HG03378 (cell line): Measurements from ENCODE around the gene AJM1.

Experiments
- ATAC-seq: cut with Tn5 transposase; IDR thresholded peaks from one replicate; pipeline ENCODE4 v1.9.1; 2021; ENCODE audit warnings: mild to moderate bottlenecking, moderate library complexity; ENCODE audit not compliant: unreplicated experiment

AJM1 gene

DNA sequence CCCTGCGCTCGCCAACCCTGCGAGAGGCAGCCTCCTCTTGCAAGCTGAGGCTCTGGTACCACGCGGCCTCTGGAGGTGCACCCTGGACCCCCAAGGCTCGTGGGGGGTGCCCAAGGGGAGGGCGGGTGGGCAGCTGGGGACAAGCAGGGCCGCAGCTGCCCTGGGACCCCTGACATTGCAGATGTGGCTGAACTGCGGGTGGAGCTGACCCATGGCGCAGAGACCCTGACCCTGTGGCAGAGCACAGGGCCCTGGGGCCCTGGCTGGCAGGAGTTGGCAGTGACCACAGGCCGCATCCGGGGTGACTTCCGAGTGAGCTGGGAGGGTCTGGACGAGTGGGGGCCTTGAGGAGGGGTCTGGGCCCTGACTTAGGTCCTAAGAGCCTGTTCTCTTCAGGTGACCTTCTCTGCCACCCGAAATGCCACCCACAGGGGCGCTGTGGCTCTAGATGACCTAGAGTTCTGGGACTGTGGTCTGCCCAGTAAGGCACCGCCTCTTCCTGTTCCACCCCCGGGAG lies 11.4 kb downstream of the AJM1 start:
- no peak for ATAC-seq

DNA sequence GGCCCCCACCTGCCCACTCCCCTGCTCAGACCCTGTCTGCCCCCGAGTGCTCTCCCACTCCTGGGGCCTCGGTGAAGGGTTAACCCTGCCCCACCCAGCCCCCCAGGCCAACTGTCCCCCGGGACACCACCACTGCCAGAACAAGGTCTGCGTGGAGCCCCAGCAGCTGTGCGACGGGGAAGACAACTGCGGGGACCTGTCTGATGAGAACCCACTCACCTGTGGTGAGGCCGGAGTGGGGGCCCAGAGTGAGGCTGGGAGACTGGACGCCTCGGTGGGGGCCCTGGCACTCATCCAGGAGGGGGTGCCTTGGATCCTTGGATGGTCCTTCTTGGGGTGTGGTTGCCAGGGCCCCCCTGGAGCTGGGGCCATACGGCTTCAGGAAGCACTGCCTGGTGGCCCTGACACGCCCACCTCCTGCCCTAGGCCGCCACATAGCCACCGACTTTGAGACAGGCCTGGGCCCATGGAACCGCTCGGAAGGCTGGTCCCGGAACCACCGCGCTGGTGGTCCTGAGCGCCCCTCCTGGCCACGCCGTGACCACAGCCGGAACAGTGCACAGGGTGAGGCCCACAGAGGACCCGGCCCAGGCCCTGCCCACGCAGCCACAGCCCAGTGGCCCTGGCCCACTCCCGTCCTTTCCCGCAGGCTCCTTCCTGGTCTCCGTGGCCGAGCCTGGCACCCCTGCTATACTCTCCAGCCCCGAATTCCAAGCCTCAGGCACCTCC lies 12.0 kb downstream of the AJM1 start:
- no peak for ATAC-seq

DNA sequence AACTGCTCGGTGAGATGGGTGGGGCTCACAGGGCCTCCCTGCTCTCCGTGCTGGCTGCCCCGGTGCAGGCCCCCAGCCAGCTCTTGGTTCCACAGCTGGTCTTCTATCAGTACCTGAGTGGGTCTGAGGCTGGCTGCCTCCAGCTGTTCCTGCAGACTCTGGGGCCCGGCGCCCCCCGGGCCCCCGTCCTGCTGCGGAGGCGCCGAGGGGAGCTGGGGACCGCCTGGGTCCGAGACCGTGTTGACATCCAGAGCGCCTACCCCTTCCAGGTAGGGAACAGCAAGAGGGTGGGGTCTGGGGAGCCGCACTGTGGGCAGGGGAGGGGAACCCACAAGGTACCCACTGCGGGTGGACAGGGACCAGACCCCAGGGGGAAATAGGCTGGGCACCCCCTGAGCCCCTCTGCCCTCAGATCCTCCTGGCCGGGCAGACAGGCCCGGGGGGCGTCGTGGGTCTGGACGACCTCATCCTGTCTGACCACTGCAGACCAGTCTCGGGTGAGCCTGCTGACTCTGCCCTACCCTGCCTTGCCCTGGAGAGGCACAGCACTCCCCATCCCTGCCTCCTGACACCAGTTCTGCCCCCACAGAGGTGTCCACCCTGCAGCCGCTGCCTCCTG lies 12.7 kb downstream of the AJM1 start:
- no peak for ATAC-seq

DNA sequence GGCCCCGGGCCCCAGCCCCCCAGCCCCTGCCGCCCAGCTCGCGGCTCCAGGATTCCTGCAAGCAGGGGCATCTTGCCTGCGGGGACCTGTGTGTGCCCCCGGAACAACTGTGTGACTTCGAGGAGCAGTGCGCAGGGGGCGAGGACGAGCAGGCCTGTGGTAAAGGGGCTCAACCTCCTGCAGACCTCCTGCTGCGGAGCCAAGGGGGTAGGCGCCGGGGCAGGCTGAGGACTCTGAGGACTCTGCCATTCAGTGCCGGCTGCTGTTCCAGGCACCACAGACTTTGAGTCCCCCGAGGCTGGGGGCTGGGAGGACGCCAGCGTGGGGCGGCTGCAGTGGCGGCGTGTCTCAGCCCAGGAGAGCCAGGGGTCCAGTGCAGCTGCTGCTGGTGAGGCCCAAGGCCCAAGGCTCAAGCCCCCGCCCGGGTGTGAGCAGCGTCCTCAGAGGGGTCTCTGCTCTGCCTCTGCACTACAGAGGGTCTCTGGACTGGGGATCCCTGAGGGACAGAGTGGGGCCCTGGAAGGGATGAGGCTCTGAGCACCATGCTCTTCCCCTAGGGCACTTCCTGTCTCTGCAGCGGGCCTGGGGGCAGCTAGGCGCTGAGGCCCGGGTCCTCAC lies 13.3 kb downstream of the AJM1 start:
- no peak for ATAC-seq

DNA sequence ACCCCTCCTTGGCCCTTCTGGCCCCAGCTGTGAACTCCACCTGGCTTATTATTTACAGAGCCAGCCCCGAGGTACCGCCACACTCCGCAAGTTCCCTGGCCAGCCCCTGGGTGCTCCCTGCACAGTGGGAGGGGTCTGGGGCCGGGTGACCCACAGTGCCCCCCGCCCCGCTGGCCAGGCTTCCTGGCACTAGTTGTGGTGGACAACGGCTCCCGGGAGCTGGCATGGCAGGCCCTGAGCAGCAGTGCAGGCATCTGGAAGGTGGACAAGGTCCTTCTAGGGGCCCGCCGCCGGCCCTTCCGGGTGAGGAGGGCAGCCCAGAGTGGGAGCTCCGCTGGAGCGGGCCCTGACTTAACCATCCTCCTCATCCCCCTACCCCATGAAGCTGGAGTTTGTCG lies 13.8 kb downstream of the AJM1 start:
- no peak for ATAC-seq

DNA sequence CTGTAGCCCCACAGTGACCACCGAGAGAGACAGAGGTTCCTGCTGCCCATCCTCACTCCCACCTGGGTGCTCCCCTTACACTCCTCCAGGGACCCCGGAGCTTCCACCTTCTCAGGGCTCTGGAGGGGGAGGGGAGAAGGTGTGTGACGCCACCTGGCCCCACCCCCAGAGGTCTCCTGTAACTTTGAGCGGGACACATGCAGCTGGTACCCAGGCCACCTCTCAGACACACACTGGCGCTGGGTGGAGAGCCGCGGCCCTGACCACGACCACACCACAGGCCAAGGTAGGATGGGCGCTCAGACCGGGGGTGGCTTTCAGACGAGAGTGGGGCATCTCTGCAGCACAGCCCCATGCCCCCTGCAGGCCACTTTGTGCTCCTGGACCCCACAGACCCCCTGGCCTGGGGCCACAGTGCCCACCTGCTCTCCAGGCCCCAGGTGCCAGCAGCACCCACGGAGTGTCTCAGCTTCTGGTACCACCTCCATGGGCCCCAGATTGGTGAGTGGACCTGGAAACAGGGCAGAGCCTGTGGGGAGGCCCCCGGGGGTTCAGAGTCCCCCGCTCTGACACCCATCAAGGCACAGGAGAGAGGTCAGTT lies 14.4 kb downstream of the AJM1 start:
- no peak for ATAC-seq

DNA sequence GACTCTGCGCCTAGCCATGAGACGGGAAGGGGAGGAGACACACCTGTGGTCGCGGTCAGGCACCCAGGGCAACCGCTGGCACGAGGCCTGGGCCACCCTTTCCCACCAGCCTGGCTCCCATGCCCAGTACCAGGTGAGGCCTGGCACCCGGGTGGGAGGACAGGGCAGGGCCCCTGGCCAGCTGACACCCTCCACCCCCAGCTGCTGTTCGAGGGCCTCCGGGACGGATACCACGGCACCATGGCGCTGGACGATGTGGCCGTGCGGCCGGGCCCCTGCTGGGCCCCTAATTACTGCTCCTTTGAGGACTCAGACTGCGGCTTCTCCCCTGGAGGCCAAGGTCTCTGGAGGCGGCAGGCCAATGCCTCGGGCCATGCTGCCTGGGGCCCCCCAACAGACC lies 14.9 kb downstream of the AJM1 start:
- ATAC-seq: no peak

DNA sequence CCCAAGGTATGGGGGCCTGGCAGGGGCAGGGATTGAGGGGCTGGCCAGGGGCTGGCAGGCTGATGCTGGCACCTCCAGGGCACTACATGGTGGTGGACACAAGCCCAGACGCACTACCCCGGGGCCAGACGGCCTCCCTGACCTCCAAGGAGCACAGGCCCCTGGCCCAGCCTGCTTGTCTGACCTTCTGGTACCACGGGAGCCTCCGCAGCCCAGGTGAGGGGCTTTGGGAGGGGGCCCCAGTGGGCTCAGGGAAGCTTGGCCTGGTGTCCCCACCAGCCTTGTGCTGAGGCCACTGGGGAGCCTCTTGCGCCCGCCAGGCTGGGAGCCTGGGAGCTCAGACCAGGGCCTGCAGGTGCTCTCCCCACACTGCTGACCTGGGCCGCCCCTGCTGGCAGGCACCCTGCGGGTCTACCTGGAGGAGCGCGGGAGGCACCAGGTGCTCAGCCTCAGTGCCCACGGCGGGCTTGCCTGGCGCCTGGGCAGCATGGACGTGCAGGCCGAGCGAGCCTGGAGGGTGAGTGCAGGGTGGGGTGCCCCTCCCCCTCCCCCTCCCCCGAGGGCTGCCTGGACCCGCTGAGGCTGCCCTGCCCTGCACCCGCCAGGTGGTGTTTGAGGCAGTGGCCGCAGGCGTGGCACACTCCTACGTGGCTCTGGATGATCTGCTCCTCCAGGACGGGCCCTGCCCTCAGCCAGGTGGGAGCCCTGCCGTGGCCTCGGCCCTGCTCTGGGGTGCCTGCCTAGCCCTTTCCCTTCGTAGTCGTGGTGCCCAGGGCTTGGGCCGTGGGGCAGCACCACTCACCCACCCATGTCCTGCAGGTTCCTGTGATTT lies 15.5 kb downstream of the AJM1 start:
- no peak for ATAC-seq

DNA sequence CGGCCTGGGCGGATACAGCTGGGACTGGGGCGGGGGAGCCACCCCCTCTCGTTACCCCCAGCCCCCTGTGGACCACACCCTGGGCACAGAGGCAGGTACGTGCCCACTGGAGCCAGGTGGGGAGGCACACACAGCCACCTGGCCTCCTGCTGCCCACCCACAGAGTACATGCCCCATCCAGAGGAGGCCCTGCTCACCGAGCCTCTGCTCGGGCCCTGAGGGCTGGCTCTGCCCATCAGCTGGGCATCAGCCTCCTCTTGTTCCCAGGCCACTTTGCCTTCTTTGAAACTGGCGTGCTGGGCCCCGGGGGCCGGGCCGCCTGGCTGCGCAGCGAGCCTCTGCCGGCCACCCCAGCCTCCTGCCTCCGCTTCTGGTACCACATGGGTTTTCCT lies 16.2 kb downstream of the AJM1 start:
- no peak for ATAC-seq

DNA sequence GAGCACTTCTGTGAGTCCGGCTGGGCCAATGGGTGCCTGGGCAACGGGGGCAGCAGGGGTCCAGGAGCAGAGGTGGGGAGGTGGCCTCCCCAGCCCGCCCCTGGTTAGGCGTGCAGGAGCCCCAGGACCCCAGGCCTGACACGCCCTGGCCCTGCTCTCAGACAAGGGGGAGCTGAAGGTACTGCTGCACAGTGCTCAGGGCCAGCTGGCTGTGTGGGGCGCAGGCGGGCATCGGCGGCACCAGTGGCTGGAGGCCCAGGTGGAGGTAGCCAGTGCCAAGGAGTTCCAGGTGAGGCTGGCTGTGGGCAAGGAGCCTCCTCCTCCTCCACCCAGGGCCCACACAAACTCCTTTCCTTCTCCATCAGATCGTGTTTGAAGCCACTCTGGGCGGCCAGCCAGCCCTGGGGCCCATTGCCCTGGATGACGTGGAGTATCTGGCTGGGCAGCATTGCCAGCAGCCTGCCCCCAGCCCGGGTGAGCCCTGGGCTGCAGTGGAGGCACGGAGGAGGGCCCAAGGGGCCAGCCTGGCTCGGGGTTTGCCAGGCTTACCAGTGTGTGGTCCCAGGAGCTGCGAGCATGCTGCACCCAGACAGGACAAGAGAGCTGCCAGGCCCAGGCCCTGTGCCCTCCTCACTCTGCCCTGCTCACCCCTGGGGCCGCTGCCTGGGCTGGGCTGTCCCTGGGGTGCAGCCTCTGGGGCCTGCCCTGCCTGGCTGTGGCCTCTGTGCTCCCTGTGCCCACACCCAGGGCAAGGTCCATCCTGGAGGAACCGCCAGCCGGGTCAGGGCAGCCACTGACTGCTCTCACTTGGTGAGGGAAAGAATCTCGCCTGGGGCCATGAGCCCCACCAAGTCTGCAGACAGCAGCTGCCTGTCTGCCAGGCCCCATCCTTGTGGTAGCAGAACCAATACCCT lies 16.8 kb downstream of the AJM1 start:
- no peak for ATAC-seq

DNA sequence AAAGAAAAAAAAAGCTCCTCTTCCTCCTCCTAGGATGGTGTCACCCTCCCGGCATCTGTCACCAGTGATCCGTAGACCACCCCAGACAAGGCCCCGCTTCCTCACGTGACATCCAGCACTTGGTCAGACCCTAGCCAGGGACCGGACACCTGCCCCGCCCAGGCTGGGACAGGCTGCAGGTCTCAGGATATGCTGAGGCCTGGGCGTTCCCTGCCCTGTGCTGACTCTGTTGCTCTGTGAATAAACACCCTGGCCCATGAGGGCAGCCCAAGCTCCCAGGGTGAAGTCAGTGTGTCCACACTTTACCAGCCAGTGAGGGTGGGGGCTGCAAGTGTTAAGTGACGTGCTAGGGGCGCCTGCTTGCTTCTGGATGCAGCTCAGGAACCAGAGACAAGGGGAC lies 18.3 kb downstream of the AJM1 start:
- no peak for ATAC-seq

DNA sequence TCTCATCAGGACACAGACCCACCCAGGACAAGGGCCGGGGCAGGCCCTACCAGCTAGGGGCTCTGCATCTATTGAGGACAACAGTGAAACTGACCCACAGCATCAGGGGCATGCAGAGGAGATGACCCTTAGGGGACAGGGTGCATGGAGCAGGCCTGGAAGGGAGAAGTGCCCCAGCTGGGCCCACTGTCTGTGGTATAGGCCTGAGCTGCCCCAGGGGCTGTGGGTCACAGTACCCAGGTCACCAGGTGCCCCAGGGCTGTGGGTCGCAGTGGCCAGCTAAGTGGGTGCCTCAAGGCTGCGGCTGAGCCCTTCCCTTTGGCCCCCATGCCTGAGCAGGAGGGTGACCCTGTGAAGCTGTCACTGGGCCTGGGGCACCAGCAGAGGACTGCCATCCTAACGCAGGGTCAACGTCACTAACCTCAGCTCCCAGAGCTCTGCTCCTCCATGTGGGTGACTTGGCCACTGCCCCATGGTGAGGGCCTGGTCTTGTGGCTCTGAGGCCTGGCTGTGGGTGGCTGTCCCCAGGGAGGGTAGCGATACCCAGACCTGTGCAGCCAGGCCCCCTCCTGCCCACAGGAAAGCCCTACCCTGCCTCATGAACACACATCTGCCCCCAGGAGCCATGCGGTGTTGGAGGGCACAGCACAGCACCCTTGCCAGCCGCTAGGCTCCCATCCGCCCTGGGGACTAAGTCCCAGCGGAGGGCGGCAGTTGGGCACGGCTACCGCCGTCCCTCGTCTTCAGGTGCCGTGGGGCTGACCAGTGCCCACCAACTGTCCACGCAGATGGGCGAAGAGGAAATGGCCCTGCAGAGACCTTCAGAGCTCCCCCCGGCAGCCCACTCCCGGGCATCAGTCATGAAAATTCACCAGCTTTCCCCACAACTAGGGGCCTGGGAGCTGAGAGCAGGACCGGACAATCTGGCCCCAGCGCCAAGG lies 18.9 kb downstream of the AJM1 start:
- no peak for ATAC-seq

DNA sequence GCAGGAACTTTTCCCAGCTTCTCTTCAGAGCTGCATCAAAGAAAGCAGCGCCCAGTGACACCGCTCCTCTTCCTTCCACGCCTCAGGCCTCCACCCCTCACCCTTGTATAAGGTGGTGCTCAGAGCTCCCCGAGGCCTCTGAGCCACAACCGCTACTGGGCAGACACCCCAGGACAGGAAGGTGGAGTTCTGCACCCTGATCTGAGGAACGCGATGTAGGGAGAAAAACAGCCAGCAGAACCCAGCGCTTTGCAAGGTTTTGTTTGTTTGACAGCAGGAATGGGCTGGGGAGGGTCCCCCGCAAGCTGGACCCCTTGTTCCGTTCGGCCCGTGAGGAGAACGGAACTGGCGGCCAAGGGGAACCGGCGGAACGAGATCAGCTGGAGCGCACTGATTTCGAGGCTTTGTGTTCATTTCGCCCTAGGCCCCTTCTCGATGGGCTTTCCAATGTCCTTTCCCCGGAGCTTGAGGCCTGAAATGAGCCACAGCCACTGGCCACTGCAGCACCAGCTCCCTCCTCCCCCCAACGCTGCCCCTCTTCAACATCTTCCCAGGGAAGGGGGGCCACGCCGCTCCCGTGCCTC lies 19.7 kb downstream of the AJM1 start:
- no peak for ATAC-seq

DNA sequence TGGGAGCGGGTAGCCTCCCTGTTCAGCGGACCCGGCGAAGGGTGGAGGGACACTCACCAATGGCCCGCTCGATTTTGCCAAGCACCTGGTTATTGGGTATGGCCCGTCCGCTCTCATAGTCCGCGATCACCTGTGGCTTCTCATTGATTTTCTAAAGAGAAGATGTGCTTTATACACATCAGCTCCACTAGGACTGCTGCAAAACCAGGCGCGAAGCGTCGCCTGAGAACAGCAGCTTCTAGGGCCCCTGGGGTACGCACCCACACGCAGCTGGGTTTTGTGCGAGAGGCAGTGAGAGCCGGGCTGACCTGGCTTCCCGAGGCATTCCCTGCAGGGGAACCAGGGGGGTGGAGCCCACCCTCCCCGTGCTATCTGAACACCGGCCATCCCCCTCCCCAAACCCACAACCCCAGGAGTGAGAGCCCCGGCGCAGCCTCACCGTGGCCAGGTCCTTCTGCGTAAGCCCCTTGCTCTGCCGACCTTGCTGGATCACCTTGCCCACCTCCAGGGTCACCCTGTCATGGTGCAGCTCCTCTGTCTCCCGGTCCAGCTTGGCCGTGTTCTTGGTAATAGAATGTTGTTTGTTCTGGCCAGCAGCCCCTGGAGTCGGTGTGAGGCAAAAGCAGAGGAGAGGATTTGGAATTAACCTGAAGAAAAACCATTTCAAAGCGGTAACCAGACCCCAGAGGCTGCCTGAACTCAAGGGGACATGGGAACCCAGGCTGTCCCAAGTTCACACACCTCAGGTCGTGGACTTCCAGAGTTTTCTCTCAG lies 20.8 kb downstream of the AJM1 start:
- no peak for ATAC-seq

DNA sequence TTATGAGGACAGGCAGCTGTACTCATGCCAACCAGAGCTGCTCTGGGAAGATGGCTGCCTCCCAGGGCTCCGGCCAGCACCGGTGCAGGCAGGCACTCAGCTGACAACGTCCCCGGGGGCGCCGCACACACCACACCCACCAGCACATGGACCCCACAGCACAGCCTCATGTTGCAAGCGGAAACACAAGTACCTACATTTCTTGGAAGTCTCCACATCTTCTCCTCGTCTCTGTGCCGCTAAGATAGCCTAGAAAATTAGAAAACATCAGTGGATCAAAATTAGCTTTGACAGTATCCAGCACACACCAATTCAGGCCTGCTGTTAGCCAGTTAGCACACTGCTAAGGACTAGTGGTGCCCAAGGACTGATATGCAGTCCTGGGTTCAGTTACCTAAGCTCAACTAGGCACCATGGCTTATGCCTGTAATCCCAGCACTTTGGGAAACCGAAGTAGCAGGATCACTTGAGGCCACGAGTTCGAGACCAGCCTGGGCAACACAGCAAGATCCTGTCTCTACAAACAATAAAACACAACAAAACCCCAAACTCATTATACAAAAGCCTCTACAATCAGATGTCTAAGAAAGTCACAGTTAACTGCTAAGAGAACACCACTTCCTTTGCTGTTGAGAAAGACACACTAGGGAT lies 21.5 kb downstream of the AJM1 start:
- ATAC-seq: no peak

DNA sequence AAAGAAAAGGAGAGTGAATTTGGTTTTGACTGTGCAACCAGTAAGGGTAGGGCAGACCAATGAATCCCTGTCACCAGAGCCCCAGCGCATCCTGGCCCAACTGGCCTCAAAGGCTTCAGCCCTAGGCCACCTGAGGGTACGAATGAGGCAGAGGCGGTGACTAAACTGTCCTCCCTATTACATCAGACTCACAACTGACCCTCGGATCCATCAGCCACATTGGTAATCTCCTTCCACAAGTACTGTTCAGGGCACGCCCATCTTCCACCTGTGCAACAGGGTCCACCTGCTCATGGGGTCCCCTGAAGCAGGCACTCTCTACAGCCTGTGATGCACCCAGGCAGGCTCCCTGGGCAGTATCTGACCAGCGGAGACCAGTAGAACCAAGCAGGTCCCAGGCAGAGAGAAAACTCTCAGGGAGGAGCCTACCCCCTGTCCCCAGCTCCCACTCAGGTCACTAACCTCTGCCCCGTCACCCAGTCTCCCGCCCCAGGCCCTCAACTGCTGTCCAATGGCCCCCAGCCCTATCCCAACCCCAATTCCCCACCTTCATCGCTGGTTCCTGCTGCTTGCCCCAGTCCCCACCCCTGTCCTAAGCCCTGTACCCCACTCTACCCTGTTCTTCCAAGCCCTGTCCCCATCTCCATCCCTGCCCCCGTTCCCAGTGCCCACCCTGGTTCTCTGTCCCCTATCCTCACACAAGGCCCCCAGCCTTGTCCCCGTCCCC lies 22.9 kb downstream of the AJM1 start:
- ATAC-seq: no peak

DNA sequence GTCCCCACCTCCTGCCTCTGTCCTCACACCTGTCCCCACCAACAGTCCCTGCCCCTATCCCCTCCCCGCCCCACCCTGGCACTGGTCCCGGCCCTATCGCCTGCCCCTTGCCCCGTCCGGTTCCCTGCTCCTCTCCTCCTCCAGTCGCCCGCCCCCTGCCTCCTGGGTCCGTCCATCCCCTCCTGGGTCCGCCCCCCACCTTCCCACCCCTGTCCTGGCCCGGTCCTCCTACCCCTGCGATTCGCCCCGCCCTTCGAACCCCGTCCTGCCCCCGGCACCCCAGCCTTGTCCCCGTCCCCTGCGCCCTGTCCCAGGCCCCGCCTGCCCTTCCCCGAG lies 23.5 kb downstream of the AJM1 start:
- no peak for ATAC-seq
